OCI-LY7 (cell line): ENCODE results near the gene SLC8A1. TPM values are rescaled to one million over a fixed set of nuclear protein-coding genes. Genes with fewer than 3 reads are reported as not detected.

ENCODE experiments used
- BruUV-seq: library from RNA; stranded (reverse); fragments of 400-500 nt; replicated peaks from 2 replicates; lab custom pipeline; 2021; lab: Mats Ljungman, UMichigan
- CTCF ChIA-PET: fragments of 300-600 bp; sonication (Branson Sonifier 250); formaldehyde crosslinking; loops from one replicate; lab custom pipeline; 2022; ENCODE audit warnings: antibody characterized with exemption; ENCODE audit not compliant: unreplicated experiment; lab: Charles Lee
- POLR2A ChIA-PET: fragments of 300-600 bp; sonication (Branson Sonifier 250); formaldehyde crosslinking; loops from one replicate; lab custom pipeline; 2022; ENCODE audit warnings: antibody characterized with exemption; lab: Charles Lee
- DNase-seq: peaks from one replicate; pipeline ENCODE4 v3.0.0-alpha.2; 2015; ENCODE audit warnings: low spot score
- H2AFZ ChIP-seq: fragments of 200-600 bp; sonication (generic), shearing (Covaris generic); 2 replicates; pipeline ENCODE4 v1.6.1; 2014; ENCODE audit warnings: mild to moderate bottlenecking, antibody characterized with exemption, low read length, moderate library complexity
- H3K27ac ChIP-seq: fragments of 200-600 bp; sonication (generic); 2 replicates; pipeline ENCODE4 v1.5.1; 2014; ENCODE audit warnings: mixed run types, low read depth, mild to moderate bottlenecking, moderate library complexity, low read length, inconsistent platforms; ENCODE audit not compliant: poor library complexity, severe bottlenecking
- H3K36me3 ChIP-seq: fragments of 200-600 bp; sonication (generic); 2 replicates; pipeline ENCODE4 v1.6.1; 2014; ENCODE audit warnings: mild to moderate bottlenecking, antibody characterized with exemption, low read length, moderate library complexity, mixed read lengths; ENCODE audit not compliant: insufficient read depth
- H3K4me1 ChIP-seq: fragments of 200-600 bp; sonication (generic); 2 replicates; pipeline ENCODE4 v1.5.1; 2014; ENCODE audit warnings: mild to moderate bottlenecking, low read length; ENCODE audit not compliant: insufficient read depth, poor library complexity, severe bottlenecking
- H3K4me2 ChIP-seq: fragments of 200-600 bp; sonication (generic); 2 replicates; pipeline ENCODE4 v1.6.1; 2014; ENCODE audit warnings: mild to moderate bottlenecking, low read length
- H3K4me3 ChIP-seq: fragments of 200-600 bp; sonication (generic); 2 replicates; pipeline ENCODE4 v1.5.1; 2014; ENCODE audit warnings: mild to moderate bottlenecking, low read depth, low read length; ENCODE audit not compliant: poor library complexity, severe bottlenecking
- H3K79me2 ChIP-seq: fragments of 200-600 bp; sonication (generic); 2 replicates; pipeline ENCODE4 v1.6.1; 2016; ENCODE audit warnings: low read depth, mild to moderate bottlenecking, low read length, moderate library complexity, mixed read lengths; ENCODE audit not compliant: insufficient read depth
- H3K9me2 ChIP-seq: fragments of 200-600 bp; sonication (generic); 2 replicates; pipeline ENCODE4 v1.6.1; 2016; ENCODE audit warnings: mild to moderate bottlenecking, low read length, mixed read lengths; ENCODE audit not compliant: insufficient read depth
- H3K9me3 ChIP-seq: fragments of 200-600 bp; sonication (generic); 2 replicates; pipeline ENCODE4 v1.6.1; 2014; ENCODE audit warnings: mild to moderate bottlenecking, mixed run types, low read length, mixed read lengths
- H4K20me1 ChIP-seq: fragments of 200-600 bp; sonication (generic); 2 replicates; pipeline ENCODE4 v1.6.1; 2014; ENCODE audit warnings: mild to moderate bottlenecking, antibody characterized with exemption, low read length, moderate library complexity, mixed read lengths; ENCODE audit not compliant: insufficient read depth
- EZH2phosphoT487 ChIP-seq: fragments of 200-600 bp; sonication (generic); IDR thresholded peaks from 2 replicates; pipeline ENCODE4 v1.6.1; 2018; ENCODE audit warnings: low read depth, borderline replicate concordance, mild to moderate bottlenecking, mixed run types, antibody characterized with exemption, low read length, moderate library complexity, mixed read lengths
- intact Hi-C: fragments of 100-400 bp; cut with micrococcal nuclease; formaldehyde crosslinking; loops from one replicate; pipeline ENCODE4 v1.10.0; 2022; ENCODE audit not compliant: unreplicated experiment
- total RNA-seq, 2 experiments: library from RNA; depleted of rRNA in 1 of 2; stranded (reverse); fragments of >200 nt in 1 of 2; shearing (Covaris generic) in 1 of 2; gene quantifications; 2 replicates each; pipeline ENCODE4 v1.2.3, GENCODE V29; 2014 to 2022
- TF ChIP-seq, protein P1 (sequence below): fragments of 200-600 bp; sonication (generic); conservative IDR thresholded peaks from 2 replicates; pipeline ENCODE4 v1.5.1; 2014; ENCODE audit warnings: mild to moderate bottlenecking, antibody characterized with exemption, low read length, moderate library complexity, mixed read lengths

The SLC8A1 gene
- total RNA-seq, 2 experiments from 2014 or later = 3.6 to 7.3 TPM

GRCh38 chr2:40450796-40451430, 977 bp downstream of the SLC8A1 start:
- POLR2A ChIA-PET = interaction anchor here (0.6 to 1.7 kb wide), 5 partner anchors 8 to 291 kb away, joined by 3 to 5 read pairs (median 3); no protein-coding TSS in a partner anchor
- H3K4me2 ChIP-seq = peak overlapping the region; percentile 76
- peak overlapping the region; percentile 26 for H3K27ac ChIP-seq
- no peaks in the 10 kb centered on the region for H3K9me2 ChIP-seq
- intact Hi-C loops = no loop called here
- TF ChIP-seq, protein P1, sequence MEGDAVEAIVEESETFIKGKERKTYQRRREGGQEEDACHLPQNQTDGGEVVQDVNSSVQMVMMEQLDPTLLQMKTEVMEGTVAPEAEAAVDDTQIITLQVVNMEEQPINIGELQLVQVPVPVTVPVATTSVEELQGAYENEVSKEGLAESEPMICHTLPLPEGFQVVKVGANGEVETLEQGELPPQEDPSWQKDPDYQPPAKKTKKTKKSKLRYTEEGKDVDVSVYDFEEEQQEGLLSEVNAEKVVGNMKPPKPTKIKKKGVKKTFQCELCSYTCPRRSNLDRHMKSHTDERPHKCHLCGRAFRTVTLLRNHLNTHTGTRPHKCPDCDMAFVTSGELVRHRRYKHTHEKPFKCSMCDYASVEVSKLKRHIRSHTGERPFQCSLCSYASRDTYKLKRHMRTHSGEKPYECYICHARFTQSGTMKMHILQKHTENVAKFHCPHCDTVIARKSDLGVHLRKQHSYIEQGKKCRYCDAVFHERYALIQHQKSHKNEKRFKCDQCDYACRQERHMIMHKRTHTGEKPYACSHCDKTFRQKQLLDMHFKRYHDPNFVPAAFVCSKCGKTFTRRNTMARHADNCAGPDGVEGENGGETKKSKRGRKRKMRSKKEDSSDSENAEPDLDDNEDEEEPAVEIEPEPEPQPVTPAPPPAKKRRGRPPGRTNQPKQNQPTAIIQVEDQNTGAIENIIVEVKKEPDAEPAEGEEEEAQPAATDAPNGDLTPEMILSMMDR = no peak
- no peak for TF ChIP-seq EZH2phosphoT487
- 0 out of 2 replicates have a peak, but pooled peaks cover 3% of the 10 kb centered on the region for H3K79me2 ChIP-seq
- peaks cover 43% of the 10 kb centered on the region for H3K4me1 ChIP-seq
- no peaks in the 10 kb centered on the region for H3K36me3 ChIP-seq
- CTCF ChIA-PET = no interaction called here
- BruUV-seq = no TSS peak
- H3K4me3 ChIP-seq = peak overlapping the region; percentile 73
- no peaks in the 10 kb centered on the region for H4K20me1 ChIP-seq
- peak overlapping the region; percentile 51 for H2AFZ ChIP-seq
- peak; percentile 42 for DNase-seq
- H3K9me3 ChIP-seq = no peaks in the 10 kb centered on the region

- H3K4me2 ChIP-seq = peak overlapping the region; percentile 76
- H4K20me1 ChIP-seq = no peaks in the 10 kb centered on the region
- intact Hi-C loops = no loop called here
- H3K4me3 ChIP-seq = peak overlapping the region; percentile 73
- TF ChIP-seq, protein P1 = 0 out of 2 replicates have a peak, but pooled peaks have one; percentile 18
- no peak for TF ChIP-seq EZH2phosphoT487
- 0 out of 2 replicates have a peak, but pooled peaks cover 3% of the 10 kb centered on the region for H3K79me2 ChIP-seq
- ChIA-PET CTCF (no interaction called here), POLR2A (interaction anchor here (0.6 to 1.7 kb wide), 8 partner anchors 8 to 259 kb away, joined by 3 to 7 read pairs (median 3); no protein-coding TSS in a partner anchor)
- peak overlapping the region; percentile 26 for H3K27ac ChIP-seq
- peak; percentile 38 for DNase-seq
- BruUV-seq = no TSS peak
- peaks cover 49% of the 10 kb centered on the region for H3K4me1 ChIP-seq
- H3K36me3 ChIP-seq = no peaks in the 10 kb centered on the region
- peak overlapping the region; percentile 51 for H2AFZ ChIP-seq
- H3K9me3 ChIP-seq = no peaks in the 10 kb centered on the region
- H3K9me2 ChIP-seq = no peaks in the 10 kb centered on the region
These were observed 1.7 kb downstream of the SLC8A1 start for GRCh38 chr2:40450066-40450795.
